Measurements from ENCODE around the gene CHAT.

- TF ChIP-seq, protein P1, sequence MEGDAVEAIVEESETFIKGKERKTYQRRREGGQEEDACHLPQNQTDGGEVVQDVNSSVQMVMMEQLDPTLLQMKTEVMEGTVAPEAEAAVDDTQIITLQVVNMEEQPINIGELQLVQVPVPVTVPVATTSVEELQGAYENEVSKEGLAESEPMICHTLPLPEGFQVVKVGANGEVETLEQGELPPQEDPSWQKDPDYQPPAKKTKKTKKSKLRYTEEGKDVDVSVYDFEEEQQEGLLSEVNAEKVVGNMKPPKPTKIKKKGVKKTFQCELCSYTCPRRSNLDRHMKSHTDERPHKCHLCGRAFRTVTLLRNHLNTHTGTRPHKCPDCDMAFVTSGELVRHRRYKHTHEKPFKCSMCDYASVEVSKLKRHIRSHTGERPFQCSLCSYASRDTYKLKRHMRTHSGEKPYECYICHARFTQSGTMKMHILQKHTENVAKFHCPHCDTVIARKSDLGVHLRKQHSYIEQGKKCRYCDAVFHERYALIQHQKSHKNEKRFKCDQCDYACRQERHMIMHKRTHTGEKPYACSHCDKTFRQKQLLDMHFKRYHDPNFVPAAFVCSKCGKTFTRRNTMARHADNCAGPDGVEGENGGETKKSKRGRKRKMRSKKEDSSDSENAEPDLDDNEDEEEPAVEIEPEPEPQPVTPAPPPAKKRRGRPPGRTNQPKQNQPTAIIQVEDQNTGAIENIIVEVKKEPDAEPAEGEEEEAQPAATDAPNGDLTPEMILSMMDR (IDR thresholded peaks at IDR 0.05) = no peak
- no peak for TF ChIP-seq EP300 (IDR thresholded peaks at IDR 0.05)
Measured at GRCh38 chr10:49632406-49633317, 18.8 kb downstream of the CHAT start.

All from tibial nerve (tissue), 4 donors.